ENCODE data around the gene FXR2.

DNA sequence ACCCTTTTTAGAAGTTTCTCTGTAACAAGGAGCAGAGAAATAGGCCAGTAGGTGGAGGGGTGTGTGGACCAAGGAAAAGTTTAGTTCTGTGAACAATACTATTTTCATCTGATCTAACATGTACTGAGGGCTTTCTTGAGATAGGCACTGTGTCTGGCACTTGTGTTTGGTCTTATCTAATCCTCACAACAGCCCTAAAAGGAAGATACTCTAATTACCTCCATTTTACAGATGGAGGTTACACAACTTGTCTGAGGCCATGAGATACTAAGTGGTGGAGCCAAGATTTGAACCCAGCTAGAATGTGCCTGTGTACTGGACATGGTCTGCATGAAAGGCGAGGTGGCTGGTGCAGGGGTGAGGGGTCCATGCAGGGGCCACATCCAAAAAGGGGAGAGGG lies 61.3 kb downstream of the FXR2 start:
- TF ChIP-seq, protein P1, sequence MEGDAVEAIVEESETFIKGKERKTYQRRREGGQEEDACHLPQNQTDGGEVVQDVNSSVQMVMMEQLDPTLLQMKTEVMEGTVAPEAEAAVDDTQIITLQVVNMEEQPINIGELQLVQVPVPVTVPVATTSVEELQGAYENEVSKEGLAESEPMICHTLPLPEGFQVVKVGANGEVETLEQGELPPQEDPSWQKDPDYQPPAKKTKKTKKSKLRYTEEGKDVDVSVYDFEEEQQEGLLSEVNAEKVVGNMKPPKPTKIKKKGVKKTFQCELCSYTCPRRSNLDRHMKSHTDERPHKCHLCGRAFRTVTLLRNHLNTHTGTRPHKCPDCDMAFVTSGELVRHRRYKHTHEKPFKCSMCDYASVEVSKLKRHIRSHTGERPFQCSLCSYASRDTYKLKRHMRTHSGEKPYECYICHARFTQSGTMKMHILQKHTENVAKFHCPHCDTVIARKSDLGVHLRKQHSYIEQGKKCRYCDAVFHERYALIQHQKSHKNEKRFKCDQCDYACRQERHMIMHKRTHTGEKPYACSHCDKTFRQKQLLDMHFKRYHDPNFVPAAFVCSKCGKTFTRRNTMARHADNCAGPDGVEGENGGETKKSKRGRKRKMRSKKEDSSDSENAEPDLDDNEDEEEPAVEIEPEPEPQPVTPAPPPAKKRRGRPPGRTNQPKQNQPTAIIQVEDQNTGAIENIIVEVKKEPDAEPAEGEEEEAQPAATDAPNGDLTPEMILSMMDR (IDR thresholded peaks at IDR 0.05; ENCODE audit: low read depth, low read length, missing input control): no peak
- no peak for TF ChIP-seq SP1 (IDR thresholded peaks at IDR 0.05)
- TF ChIP-seq JUND (IDR thresholded peaks at IDR 0.05): no peak
- no peak for TF ChIP-seq TAF1 (conservative IDR thresholded peaks at IDR 0.05)
- no peak for TF ChIP-seq RXRA (IDR thresholded peaks at IDR 0.05)
- TF ChIP-seq RAD21 (IDR thresholded peaks at IDR 0.05): no peak
- TF ChIP-seq, protein P2, sequence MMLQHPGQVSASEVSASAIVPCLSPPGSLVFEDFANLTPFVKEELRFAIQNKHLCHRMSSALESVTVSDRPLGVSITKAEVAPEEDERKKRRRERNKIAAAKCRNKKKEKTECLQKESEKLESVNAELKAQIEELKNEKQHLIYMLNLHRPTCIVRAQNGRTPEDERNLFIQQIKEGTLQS (IDR thresholded peaks at IDR 0.05): no peak
- no peak for TF ChIP-seq FOXA1 (IDR thresholded peaks at IDR 0.05)
- TF ChIP-seq, protein P3, sequence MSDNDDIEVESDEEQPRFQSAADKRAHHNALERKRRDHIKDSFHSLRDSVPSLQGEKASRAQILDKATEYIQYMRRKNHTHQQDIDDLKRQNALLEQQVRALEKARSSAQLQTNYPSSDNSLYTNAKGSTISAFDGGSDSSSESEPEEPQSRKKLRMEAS (IDR thresholded peaks at IDR 0.05): no peak
- no peak for TF ChIP-seq GABPA (IDR thresholded peaks at IDR 0.05 in 1 of 2, conservative IDR thresholded peaks at IDR 0.05 in 1 of 2)
- TF ChIP-seq HNF4G (IDR thresholded peaks at IDR 0.05): no peak
- TF ChIP-seq, protein P4, sequence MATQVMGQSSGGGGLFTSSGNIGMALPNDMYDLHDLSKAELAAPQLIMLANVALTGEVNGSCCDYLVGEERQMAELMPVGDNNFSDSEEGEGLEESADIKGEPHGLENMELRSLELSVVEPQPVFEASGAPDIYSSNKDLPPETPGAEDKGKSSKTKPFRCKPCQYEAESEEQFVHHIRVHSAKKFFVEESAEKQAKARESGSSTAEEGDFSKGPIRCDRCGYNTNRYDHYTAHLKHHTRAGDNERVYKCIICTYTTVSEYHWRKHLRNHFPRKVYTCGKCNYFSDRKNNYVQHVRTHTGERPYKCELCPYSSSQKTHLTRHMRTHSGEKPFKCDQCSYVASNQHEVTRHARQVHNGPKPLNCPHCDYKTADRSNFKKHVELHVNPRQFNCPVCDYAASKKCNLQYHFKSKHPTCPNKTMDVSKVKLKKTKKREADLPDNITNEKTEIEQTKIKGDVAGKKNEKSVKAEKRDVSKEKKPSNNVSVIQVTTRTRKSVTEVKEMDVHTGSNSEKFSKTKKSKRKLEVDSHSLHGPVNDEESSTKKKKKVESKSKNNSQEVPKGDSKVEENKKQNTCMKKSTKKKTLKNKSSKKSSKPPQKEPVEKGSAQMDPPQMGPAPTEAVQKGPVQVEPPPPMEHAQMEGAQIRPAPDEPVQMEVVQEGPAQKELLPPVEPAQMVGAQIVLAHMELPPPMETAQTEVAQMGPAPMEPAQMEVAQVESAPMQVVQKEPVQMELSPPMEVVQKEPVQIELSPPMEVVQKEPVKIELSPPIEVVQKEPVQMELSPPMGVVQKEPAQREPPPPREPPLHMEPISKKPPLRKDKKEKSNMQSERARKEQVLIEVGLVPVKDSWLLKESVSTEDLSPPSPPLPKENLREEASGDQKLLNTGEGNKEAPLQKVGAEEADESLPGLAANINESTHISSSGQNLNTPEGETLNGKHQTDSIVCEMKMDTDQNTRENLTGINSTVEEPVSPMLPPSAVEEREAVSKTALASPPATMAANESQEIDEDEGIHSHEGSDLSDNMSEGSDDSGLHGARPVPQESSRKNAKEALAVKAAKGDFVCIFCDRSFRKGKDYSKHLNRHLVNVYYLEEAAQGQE (IDR thresholded peaks at IDR 0.05): no peak
- TF ChIP-seq YY1 (IDR thresholded peaks at IDR 0.05): no peak

Data from liver (tissue), 3 donors.